Spleen (tissue), 11 donors: ENCODE measurements around the gene PACRG. TPM values are rescaled to one million over a fixed set of nuclear protein-coding genes. Genes with fewer than 3 reads are reported as not detected.

ENCODE experiments used
- DNase-seq: peaks from one replicate; pipeline ENCODE4 v3.0.0-alpha.2; 2020
- H3K27ac ChIP-seq, 8 donors: fragments of 200-600 bp; sonication (generic) in 7 of 8; 1 replicate in 4 of 8; 2 replicates in 4 of 8; pipeline versions ENCODE4 v1.5.0 to v1.8.0; 2016 to 2021; ENCODE audit warnings: inconsistent platforms in 4 of 8, mild to moderate bottlenecking in 4 of 8, moderate library complexity in 1 of 8
- H3K27me3 ChIP-seq, 7 donors: fragments of 200-600 bp; sonication (generic) in 6 of 7; replicated peaks in 1 of 7; 1 replicate in 4 of 7; 2 replicates in 3 of 7; pipeline versions ENCODE4 v1.5.0 to v1.8.0; 2016 to 2021; ENCODE audit warnings: inconsistent platforms in 3 of 7, mild to moderate bottlenecking in 1 of 7
- H3K36me3 ChIP-seq, 6 donors: fragments of 200-600 bp; sonication (generic) in 5 of 6; 1 replicate in 4 of 6; 2 replicates in 2 of 6; pipeline versions ENCODE4 v1.5.0 to v1.8.0; 2016 to 2021; ENCODE audit warnings: inconsistent platforms in 2 of 6
- H3K4me1 ChIP-seq, 6 donors: fragments of 200-600 bp; sonication (generic) in 5 of 6; 1 replicate in 3 of 6; 2 replicates in 3 of 6; pipeline versions ENCODE4 v1.5.0 to v1.8.0; 2016 to 2021; ENCODE audit warnings: inconsistent platforms in 3 of 6
- H3K4me3 ChIP-seq, 8 donors: fragments of 200-600 bp; sonication (generic) in 7 of 8; 1 replicate in 4 of 8; 2 replicates in 4 of 8; pipeline versions ENCODE4 v1.5.0 to v1.8.0; 2016 to 2021; ENCODE audit warnings: inconsistent platforms in 4 of 8, mild to moderate bottlenecking in 4 of 8, moderate library complexity in 2 of 8
- H3K9me3 ChIP-seq, 8 donors: fragments of 200-600 bp; sonication (generic) in 7 of 8; 1 replicate in 4 of 8; 2 replicates in 4 of 8; pipeline versions ENCODE4 v1.5.0 to v1.8.0; 2016 to 2021; ENCODE audit warnings: inconsistent platforms in 4 of 8
- CTCF ChIP-seq, 11 experiments: fragments of 200-600 bp in 7 of 11; fragments of 450-650 bp in 4 of 11; sonication (generic) in 4 of 11; IDR thresholded peaks in 8 of 11; conservative IDR thresholded peaks in 3 of 11; 1 replicate in 7 of 11; 2 replicates in 4 of 11; pipeline versions ENCODE4 v1.4.0 to v1.8.0; 2016 to 2021; ENCODE audit warnings: antibody characterized with exemption in 11 of 11, inconsistent platforms in 4 of 11, mild to moderate bottlenecking in 1 of 11
- POLR2A ChIP-seq, 3 donors: fragments of 450-650 bp; IDR thresholded peaks; one replicate each; pipeline ENCODE4 v1.5.1; 2017; ENCODE audit warnings: antibody characterized with exemption in 3 of 3, mild to moderate bottlenecking in 1 of 3
- POLR2AphosphoS5 ChIP-seq, 3 donors: sonication (generic); formaldehyde crosslinking; IDR thresholded peaks; one replicate each; pipeline ENCODE4 v1.5.1; 2017; ENCODE audit warnings: antibody characterized with exemption in 3 of 3
- WGBS, 5 donors: extraction: QIAGEN DNeasy Blood & Tissue Kit in 3 of 5; methylation state at CpG; one replicate each; pipeline versions ENCODE4 v1.1.5 to v1.1.7; 2013 to 2018; 5-methylcytosine and 5-hydroxymethylcytosine counted together
- intact Hi-C: fragments of 100-400 bp; cut with DNase I; formaldehyde crosslinking; loops from one replicate; pipeline ENCODE4 v1.15.0; 2023; ENCODE audit warnings: low total_unique reads
- polyA plus RNA-seq, 3 donors: library from polyadenylated mRNA; stranded (reverse); fragments of 200-250 nt; gene quantifications; one replicate each; pipeline ENCODE4 v1.2.1, GENCODE V29; 2013
- total RNA-seq, 7 donors: library from RNA; depleted of rRNA in 3 of 7; stranded (reverse); fragments of >200 nt in 3 of 7; fragmentation: NEBNext Ultra II Directional in 4 of 7; extraction: Animal tissue kit (Norgen Biotek cat#: 25700) in 4 of 7; gene quantifications; one replicate each; pipeline versions ENCODE4 v1.1.0 to v1.2.1, GENCODE V29; 2016 to 2021
- donor health status: healthy with polysubstance abuse.
- donor health status: DM: no; HTN: no; CAD: no; lungs with moderate emphysema.
- donor health status: DM: no; HTN: no; CAD: no.
- donor health status: Bipolar disorder and iron deficiency.
- donor health status: healthy.
- donor health status: DM: no; HTN: no; CAD: no.
- donor health status: DM: yes; HTN: yes; CAD: no.

The PACRG gene
- total and polyA plus RNA-seq, 10 donors = 0.32 to 2.0 (median 1.0) TPM; not detected in 5

DNA sequence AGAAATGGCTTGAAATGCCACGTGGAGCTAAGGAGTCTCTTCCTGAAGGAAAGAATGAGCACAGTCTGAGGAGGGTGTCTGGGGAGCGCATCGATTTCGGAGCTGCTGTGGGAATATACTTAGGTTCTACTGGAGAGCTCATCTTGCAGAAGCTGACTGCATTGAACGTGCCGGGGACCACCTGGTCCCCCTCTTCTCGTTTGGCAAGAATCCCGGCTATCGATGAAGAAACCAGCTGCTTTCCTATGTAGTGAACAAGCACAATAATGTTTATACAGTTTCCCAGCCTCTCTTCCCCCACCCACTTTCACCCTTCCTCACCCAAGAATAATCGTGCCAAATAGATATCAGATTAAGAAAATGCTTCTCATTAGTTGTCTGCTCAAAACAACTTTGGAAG is 242.5 kb downstream of the PACRG start:
- no peak for DNase-seq

GRCh38 chr6:162971356-162971755 is 243.6 kb downstream of the PACRG start:
- TF ChIP-seq POLR2A (IDR thresholded peaks at IDR 0.05) = no peak
- no peak for TF ChIP-seq CTCF (IDR thresholded peaks at IDR 0.05 in 8 of 11, conservative IDR thresholded peaks at IDR 0.05 in 3 of 11)
- TF ChIP-seq POLR2AphosphoS5 (IDR thresholded peaks at IDR 0.05) = no peak
- H3K4me3 ChIP-seq = no peak overlapping the region
- 95 to 98% (median 96%) methylated on average over 7 of the region's 7 CpGs for WGBS, 5 donors
- DNase-seq = no peak
- no peak overlapping the region for H3K27ac ChIP-seq
- H3K9me3 ChIP-seq = peaks cover 0 to 15% (median 0%) of the 10 kb centered on the region in 8 donors
- H3K36me3 ChIP-seq = no peaks in the 10 kb centered on the region
- H3K27me3 ChIP-seq = no peaks in the 10 kb centered on the region
- intact Hi-C loops = no loop called here
- no peaks in the 10 kb centered on the region for H3K4me1 ChIP-seq

More for the DNA sequence above, 242.5 kb downstream of the PACRG start:
- intact Hi-C loops = no loop called here
- peaks cover 0 to 15% (median 0%) of the 10 kb centered on the region in 8 donors for H3K9me3 ChIP-seq
- H3K4me3 ChIP-seq = no peak overlapping the region
- no peak overlapping the region for H3K27ac ChIP-seq
- TF ChIP-seq POLR2A (IDR thresholded peaks at IDR 0.05) (no peak), CTCF (IDR thresholded peaks at IDR 0.05 in 8 of 11, conservative IDR thresholded peaks at IDR 0.05 in 3 of 11) (no peak), POLR2AphosphoS5 (IDR thresholded peaks at IDR 0.05) (no peak)
- no peaks in the 10 kb centered on the region for H3K4me1 ChIP-seq
- H3K36me3 ChIP-seq = no peaks in the 10 kb centered on the region
- no peaks in the 10 kb centered on the region for H3K27me3 ChIP-seq
- WGBS, 5 donors = 73 to 87% (median 80%) methylated on average over 10 of the region's 10 CpGs

DNA sequence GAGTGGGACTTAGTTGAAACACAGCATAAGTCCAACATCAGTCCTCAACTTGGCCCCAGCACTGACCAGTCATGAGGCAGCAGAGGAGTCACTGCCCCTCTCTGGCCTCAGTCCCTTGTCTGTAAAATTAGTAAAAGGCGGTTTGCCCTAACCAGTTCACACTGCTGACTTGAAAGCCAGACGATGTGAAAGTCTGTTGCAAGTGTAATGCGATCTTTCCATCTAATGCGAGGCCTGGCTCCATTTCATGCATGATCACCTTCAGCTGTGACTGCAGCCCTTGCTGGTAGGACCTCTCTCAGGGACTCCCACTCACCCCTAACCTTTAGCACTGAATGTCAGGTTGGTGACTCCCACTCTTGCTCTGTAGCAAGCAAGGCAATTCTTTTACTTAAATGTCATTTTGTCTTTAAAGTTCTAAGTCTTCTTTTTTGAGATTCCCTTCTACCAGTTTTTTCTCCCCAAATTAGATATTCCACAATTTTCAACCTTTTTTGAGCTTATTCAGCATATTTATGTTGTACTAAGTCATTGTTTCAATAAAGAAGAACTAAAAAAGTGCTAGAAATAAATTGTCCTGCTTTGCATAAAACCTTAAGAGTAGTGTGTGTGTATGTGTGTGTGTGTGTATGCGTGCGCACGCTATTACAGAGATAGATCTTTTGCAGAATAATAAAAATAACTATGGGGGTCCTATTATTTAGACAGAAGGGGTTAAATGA is 245.5 kb downstream of the PACRG start:
- H3K36me3 ChIP-seq = no peaks in the 10 kb centered on the region
- peaks cover 0 to 15% (median 0%) of the 10 kb centered on the region in 8 donors for H3K9me3 ChIP-seq
- TF ChIP-seq CTCF (IDR thresholded peaks at IDR 0.05 in 8 of 11, conservative IDR thresholded peaks at IDR 0.05 in 3 of 11) (no peak), POLR2A (IDR thresholded peaks at IDR 0.05) (no peak), POLR2AphosphoS5 (IDR thresholded peaks at IDR 0.05) (no peak)
- 76 to 91% (median 89%) methylated on average over 7 of the region's 7 CpGs for WGBS, 5 donors
- H3K4me3 ChIP-seq = no peak overlapping the region
- DNase-seq = no peak
- intact Hi-C loops = no loop called here
- H3K27ac ChIP-seq = no peak overlapping the region
- H3K4me1 ChIP-seq = no peaks in the 10 kb centered on the region
- H3K27me3 ChIP-seq = no peaks in the 10 kb centered on the region

DNA sequence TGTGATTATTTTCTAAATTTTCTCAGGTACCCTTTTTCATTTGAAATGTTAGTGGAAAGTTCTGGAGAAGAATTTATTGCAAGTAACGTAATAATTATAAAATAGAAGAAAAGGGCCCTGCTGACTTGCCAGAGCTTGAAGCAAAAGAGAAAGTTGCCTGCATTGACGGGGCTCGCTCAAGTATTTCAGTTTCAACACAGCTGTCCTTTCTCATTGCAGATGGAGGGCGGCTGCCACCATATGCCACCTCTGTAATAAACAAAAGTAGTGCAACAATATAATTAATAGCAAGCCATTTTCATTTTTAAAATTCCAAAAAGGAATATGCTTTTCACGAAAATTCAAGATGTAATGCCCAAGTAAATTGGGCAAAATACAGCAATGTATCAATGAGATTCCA is 246.2 kb downstream of the PACRG start:
- Histone ChIP-seq H3K4me3 (no peak overlapping the region), H3K27me3 (no peaks in the 10 kb centered on the region)

More for the DNA sequence above, 246.2 kb downstream of the PACRG start:
- no peak for TF ChIP-seq POLR2A (IDR thresholded peaks at IDR 0.05)
- TF ChIP-seq CTCF (IDR thresholded peaks at IDR 0.05 in 8 of 11, conservative IDR thresholded peaks at IDR 0.05 in 3 of 11) = no peak
- no peak for TF ChIP-seq POLR2AphosphoS5 (IDR thresholded peaks at IDR 0.05)
- no peak overlapping the region for H3K27ac ChIP-seq
- 76 to 81% (median 78%) methylated on average over 5 of the region's 5 CpGs for whole genome bisulfite sequencing, 5 donors
- no peak for DNase-seq
- H3K36me3 ChIP-seq = no peaks in the 10 kb centered on the region
- H3K9me3 ChIP-seq = peaks cover 0 to 15% (median 0%) of the 10 kb centered on the region in 8 donors
- intact Hi-C loops = no loop called here
- H3K4me1 ChIP-seq = no peaks in the 10 kb centered on the region
